HG02571 (cell line): ENCODE measurements around the gene CTIF.

Experiments used
- ATAC-seq: cut with Tn5 transposase; IDR thresholded peaks from one replicate; pipeline ENCODE4 v1.9.1; 2021; ENCODE audit warnings: mild to moderate bottlenecking, moderate library complexity; ENCODE audit not compliant: unreplicated experiment

Gene CTIF

GRCh38 chr18:48550101-48550729 lies 11.4 kb downstream of the CTIF start:
- ATAC-seq = no peak

GRCh38 chr18:48551100-48551499 lies 12.3 kb downstream of the CTIF start:
- ATAC-seq = no peak

GRCh38 chr18:48552130-48552529 lies 13.3 kb downstream of the CTIF start:
- ATAC-seq = no peak

GRCh38 chr18:48553236-48553635 lies 14.4 kb downstream of the CTIF start:
- no peak for ATAC-seq

- ATAC-seq = no peak
These were observed 16.0 kb downstream of the CTIF start for GRCh38 chr18:48554610-48555400.

- no peak for ATAC-seq
These were observed 16.7 kb downstream of the CTIF start for GRCh38 chr18:48555465-48555995.

GRCh38 chr18:48557640-48558174 lies 18.9 kb downstream of the CTIF start:
- no peak for ATAC-seq

GRCh38 chr18:48558248-48558647 lies 19.4 kb downstream of the CTIF start:
- no peak for ATAC-seq

- ATAC-seq = no peak
These were observed 21.7 kb downstream of the CTIF start for GRCh38 chr18:48560491-48560890.

- ATAC-seq = no peak
These were observed 23.2 kb downstream of the CTIF start for GRCh38 chr18:48562075-48562474.

- no peak for ATAC-seq
These were observed 24.2 kb downstream of the CTIF start for GRCh38 chr18:48563027-48563426.

GRCh38 chr18:48564139-48564538 lies 25.3 kb downstream of the CTIF start:
- ATAC-seq = no peak

GRCh38 chr18:48565105-48565504 lies 26.3 kb downstream of the CTIF start:
- ATAC-seq = no peak

GRCh38 chr18:48566589-48566988 lies 27.8 kb downstream of the CTIF start:
- no peak for ATAC-seq

GRCh38 chr18:48567388-48567787 lies 28.6 kb downstream of the CTIF start:
- ATAC-seq = no peak

GRCh38 chr18:48569139-48569914 lies 30.5 kb downstream of the CTIF start:
- no peak for ATAC-seq

- no peak for ATAC-seq
These were observed 31.1 kb downstream of the CTIF start for GRCh38 chr18:48569915-48570264.

- ATAC-seq = no peak
These were observed 31.5 kb downstream of the CTIF start for GRCh38 chr18:48570313-48570712.

- no peak for ATAC-seq
These were observed 33.0 kb downstream of the CTIF start for GRCh38 chr18:48571639-48572384.

- no peak for ATAC-seq
These were observed 33.7 kb downstream of the CTIF start for GRCh38 chr18:48572402-48573126.
